ENCODE results near the gene APOBEC3A. TPM values are rescaled to one million over a fixed set of nuclear protein-coding genes. Genes with fewer than 3 reads are reported as not detected.
A peak's percentile ranks its signal among the peaks of the same experiment; 100 is the strongest.

Gene APOBEC3A
- total and polyA plus RNA-seq, 2 of the 13 experiments (the other 11 are each of a cell fraction or from before 2014, with no cell fraction given) = not detected

- no peak for TF ChIP-seq ZBTB14 (CRISPR knock-in tag; IDR thresholded peaks at IDR 0.05)
- no peak for TF ChIP-seq FLYWCH1 (CRISPR knock-in tag; IDR thresholded peaks at IDR 0.05)
- TF ChIP-seq ISL2 (CRISPR knock-in tag; IDR thresholded peaks at IDR 0.05) = no peak
- TF ChIP-seq SAP130 (CRISPR knock-in tag; IDR thresholded peaks at IDR 0.05; ENCODE audit: low read depth) = peak; percentile 94
- no peak for TF ChIP-seq PAWR (CRISPR knock-in tag; IDR thresholded peaks at IDR 0.05; ENCODE audit: borderline replicate concordance)
- no peak for TF ChIP-seq AKAP8 (CRISPR knock-in tag; IDR thresholded peaks at IDR 0.05)
- TF ChIP-seq HHEX (CRISPR knock-in tag; IDR thresholded peaks at IDR 0.05) = no peak
- TF ChIP-seq NR2F1 (CRISPR knock-in tag; IDR thresholded peaks at IDR 0.05) = no peak
- TF ChIP-seq SKI (IDR thresholded peaks at IDR 0.05; ENCODE audit: partially characterized antibody) = no peak
- TF ChIP-seq ZBTB42 (CRISPR knock-in tag; IDR thresholded peaks at IDR 0.05) = no peak
- TF ChIP-seq ZNF740 (CRISPR knock-in tag; IDR thresholded peaks at IDR 0.05) = no peak
- TF ChIP-seq RFX3 (CRISPR knock-in tag; IDR thresholded peaks at IDR 0.05) = no peak
- 0 out of 2 replicates have a peak, but pooled peaks have one; percentile 32 for TF ChIP-seq POLR2G (IDR thresholded peaks at IDR 0.05; ENCODE audit: low read depth, low read length)
- TF ChIP-seq ZFP1 (CRISPR knock-in tag; IDR thresholded peaks at IDR 0.05) = no peak
- no peak for TF ChIP-seq PHF5A (CRISPR knock-in tag; IDR thresholded peaks at IDR 0.05; ENCODE audit: low read depth, unreplicated experiment)
- no peak for TF ChIP-seq ZNF589 (CRISPR knock-in tag; conservative IDR thresholded peaks at IDR 0.05)
- no peak for TF ChIP-seq SRF (IDR thresholded peaks at IDR 0.05; ENCODE audit: low read depth, low read length)
- TF ChIP-seq ZNF251 (CRISPR knock-in tag; IDR thresholded peaks at IDR 0.05) = no peak
- TF ChIP-seq SOX5 (CRISPR knock-in tag; IDR thresholded peaks at IDR 0.05; ENCODE audit: borderline replicate concordance) = 0 out of 2 replicates have a peak, but pooled peaks have one; percentile 25
- no peak for TF ChIP-seq ZSCAN9 (CRISPR knock-in tag; IDR thresholded peaks at IDR 0.05; ENCODE audit: borderline replicate concordance)
- TF ChIP-seq ELF4 (CRISPR knock-in tag; IDR thresholded peaks at IDR 0.05; ENCODE audit: borderline replicate concordance) = 0 out of 2 replicates have a peak, but pooled peaks have one; percentile 48
- no peak for TF ChIP-seq ZZZ3 (CRISPR knock-in tag; IDR thresholded peaks at IDR 0.05; ENCODE audit: borderline replicate concordance)
- TF ChIP-seq ZNF784 (CRISPR knock-in tag; IDR thresholded peaks at IDR 0.05; ENCODE audit: borderline replicate concordance) = no peak
- no peak for TF ChIP-seq CAMTA2 (CRISPR knock-in tag; IDR thresholded peaks at IDR 0.05; ENCODE audit: borderline replicate concordance)
- no peak for TF ChIP-seq MXD1 (CRISPR knock-in tag; IDR thresholded peaks at IDR 0.05)
- TF ChIP-seq ZNF800 (CRISPR knock-in tag; IDR thresholded peaks at IDR 0.05) = no peak
- TF ChIP-seq ZNF484 (CRISPR knock-in tag; IDR thresholded peaks at IDR 0.05; ENCODE audit: borderline replicate concordance, low read depth) = no peak
These were observed 24.9 kb downstream of the APOBEC3A start, which contains the start of gene APOBEC3B (continued) for GRCh38 chr22:38981992-38982927.
